ENCODE results near the gene TAF4. TPM values are rescaled to one million over a fixed set of nuclear protein-coding genes. Genes with fewer than 3 reads are reported as not detected.
A peak's percentile ranks its signal among the peaks of the same experiment; 100 is the strongest.

The TAF4 gene, protein sequence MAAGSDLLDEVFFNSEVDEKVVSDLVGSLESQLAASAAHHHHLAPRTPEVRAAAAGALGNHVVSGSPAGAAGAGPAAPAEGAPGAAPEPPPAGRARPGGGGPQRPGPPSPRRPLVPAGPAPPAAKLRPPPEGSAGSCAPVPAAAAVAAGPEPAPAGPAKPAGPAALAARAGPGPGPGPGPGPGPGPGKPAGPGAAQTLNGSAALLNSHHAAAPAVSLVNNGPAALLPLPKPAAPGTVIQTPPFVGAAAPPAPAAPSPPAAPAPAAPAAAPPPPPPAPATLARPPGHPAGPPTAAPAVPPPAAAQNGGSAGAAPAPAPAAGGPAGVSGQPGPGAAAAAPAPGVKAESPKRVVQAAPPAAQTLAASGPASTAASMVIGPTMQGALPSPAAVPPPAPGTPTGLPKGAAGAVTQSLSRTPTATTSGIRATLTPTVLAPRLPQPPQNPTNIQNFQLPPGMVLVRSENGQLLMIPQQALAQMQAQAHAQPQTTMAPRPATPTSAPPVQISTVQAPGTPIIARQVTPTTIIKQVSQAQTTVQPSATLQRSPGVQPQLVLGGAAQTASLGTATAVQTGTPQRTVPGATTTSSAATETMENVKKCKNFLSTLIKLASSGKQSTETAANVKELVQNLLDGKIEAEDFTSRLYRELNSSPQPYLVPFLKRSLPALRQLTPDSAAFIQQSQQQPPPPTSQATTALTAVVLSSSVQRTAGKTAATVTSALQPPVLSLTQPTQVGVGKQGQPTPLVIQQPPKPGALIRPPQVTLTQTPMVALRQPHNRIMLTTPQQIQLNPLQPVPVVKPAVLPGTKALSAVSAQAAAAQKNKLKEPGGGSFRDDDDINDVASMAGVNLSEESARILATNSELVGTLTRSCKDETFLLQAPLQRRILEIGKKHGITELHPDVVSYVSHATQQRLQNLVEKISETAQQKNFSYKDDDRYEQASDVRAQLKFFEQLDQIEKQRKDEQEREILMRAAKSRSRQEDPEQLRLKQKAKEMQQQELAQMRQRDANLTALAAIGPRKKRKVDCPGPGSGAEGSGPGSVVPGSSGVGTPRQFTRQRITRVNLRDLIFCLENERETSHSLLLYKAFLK
- 11.5 to 16.3 TPM (median 14.8 TPM) in 3 replicates for total RNA-seq
- long read RNA-seq, full-length matches to known transcripts: 2 of 3 reads
- long read RNA-seq, partial matches to known transcripts: 0 of 3 reads
- long read RNA-seq, other reads (novel, unspliced or antisense): 1 of 3 reads

DNA sequence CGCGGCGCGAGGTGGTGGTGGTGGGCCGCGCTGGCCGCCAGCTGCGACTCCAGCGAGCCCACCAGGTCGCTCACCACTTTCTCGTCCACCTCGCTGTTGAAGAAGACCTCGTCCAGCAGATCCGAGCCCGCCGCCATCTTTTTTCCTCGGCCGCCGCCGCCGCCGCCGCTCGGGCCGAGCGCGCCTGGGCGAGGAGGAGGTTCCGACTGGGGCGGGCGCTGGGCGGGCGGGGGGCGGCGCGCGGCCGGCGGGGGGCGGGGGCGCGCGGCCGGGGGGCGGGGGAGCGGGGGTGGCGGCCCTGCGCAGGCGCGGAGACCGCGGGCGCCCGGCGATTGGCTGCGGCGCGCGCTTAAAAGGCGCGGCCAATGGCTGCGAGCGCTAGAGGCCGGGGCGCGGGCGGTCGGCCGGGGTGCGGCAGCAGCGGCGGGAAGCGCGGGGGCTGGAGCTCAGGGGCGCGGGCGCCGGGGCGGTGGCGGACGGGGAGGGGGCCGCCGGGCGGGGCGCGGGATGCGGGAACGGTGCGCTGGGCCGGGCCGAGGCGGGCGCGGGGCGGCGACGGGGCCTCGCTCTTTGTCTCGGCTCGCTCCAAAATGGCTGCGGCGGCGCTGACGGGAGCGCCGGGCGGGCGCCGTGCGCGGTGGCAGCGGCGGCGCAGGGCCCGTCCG, at the start of gene TAF4:
TAF4 (minus strand) TSS at position 208 of the 665 bp plus-strand sequence; CDS start at position 137, 71 bp downstream.
- no peaks in the 10 kb centered on the region for H3K36me3 Mint-ChIP-seq (ENCODE audit: low read depth)
- peak; percentile 82 for DNase-seq (ENCODE audit: low spot score)
- no peaks in the 10 kb centered on the region for H3K27me3 Mint-ChIP-seq (ENCODE audit: low read depth)
- TF ChIP-seq, protein P1, sequence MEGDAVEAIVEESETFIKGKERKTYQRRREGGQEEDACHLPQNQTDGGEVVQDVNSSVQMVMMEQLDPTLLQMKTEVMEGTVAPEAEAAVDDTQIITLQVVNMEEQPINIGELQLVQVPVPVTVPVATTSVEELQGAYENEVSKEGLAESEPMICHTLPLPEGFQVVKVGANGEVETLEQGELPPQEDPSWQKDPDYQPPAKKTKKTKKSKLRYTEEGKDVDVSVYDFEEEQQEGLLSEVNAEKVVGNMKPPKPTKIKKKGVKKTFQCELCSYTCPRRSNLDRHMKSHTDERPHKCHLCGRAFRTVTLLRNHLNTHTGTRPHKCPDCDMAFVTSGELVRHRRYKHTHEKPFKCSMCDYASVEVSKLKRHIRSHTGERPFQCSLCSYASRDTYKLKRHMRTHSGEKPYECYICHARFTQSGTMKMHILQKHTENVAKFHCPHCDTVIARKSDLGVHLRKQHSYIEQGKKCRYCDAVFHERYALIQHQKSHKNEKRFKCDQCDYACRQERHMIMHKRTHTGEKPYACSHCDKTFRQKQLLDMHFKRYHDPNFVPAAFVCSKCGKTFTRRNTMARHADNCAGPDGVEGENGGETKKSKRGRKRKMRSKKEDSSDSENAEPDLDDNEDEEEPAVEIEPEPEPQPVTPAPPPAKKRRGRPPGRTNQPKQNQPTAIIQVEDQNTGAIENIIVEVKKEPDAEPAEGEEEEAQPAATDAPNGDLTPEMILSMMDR (IDR thresholded peaks at IDR 0.05): no peak
- no peaks in the 10 kb centered on the region for H3K9me3 Mint-ChIP-seq (ENCODE audit: low read depth)
- H3K27ac Mint-ChIP-seq (ENCODE audit: unreplicated experiment): peak within 1 kb of the TSS; percentile 92
- H3K4me3 Mint-ChIP-seq (ENCODE audit: unreplicated experiment): peak within 1 kb of the TSS; percentile 82
- peaks cover 28% of the 10 kb centered on the region for H3K4me1 Mint-ChIP-seq (ENCODE audit: low read depth)

DNA sequence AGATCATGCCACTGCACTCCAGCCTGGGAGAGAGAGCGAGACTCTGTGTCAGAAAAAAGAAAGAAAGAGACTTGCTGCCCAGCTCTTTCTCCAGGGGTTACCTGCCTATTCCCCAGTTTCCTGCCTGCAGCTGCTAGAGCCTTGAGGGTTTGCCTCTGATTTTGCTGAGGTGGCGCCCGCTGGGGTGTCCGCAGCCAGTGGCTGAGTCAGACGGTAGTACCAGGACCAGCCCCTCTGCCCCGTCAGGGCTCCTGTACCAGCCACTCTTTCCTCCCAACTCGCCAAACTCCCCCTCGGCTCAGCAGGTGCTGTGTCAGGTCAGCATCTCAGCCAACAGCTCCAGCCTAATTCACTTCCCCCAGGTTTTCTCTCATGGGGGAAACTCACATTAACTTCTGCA, 49.2 kb upstream of the TAF4 start:
- Mint-ChIP-seq H3K4me3 (ENCODE audit: unreplicated experiment) (no peak overlapping the region), H3K4me1 (ENCODE audit: low read depth) (peaks cover 4% of the 10 kb centered on the region), H3K27me3 (ENCODE audit: low read depth) (peaks cover 25% of the 10 kb centered on the region), H3K9me3 (ENCODE audit: low read depth) (peaks cover 11% of the 10 kb centered on the region), H3K27ac (ENCODE audit: unreplicated experiment) (no peak overlapping the region), H3K36me3 (ENCODE audit: low read depth) (peaks cover 3% of the 10 kb centered on the region)
- no peak for DNase-seq (ENCODE audit: low spot score)
- TF ChIP-seq, protein P1 (IDR thresholded peaks at IDR 0.05): no peak

DNA sequence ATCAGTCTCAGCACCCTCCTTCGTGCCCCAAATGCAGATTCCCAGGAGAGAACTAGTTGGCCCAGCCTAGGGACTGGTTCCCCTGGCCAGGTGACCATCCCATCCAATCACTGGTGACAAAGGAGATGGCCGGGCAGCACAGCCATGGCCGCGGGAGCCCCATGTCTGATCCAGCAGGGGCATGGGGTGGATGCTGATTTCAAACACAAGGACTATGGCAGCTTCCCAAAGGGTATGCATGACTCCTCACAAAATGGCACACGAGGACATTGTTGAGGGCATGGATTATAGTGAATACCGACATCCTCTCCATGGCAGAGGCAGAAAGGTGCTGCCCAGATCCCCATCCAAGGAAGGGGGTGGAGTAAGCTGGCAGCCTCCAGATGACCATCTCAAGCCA, 46.7 kb upstream of the TAF4 start:
- Mint-ChIP-seq H3K9me3 (ENCODE audit: low read depth) (peaks cover 25% of the 10 kb centered on the region), H3K27me3 (ENCODE audit: low read depth) (peaks cover 12% of the 10 kb centered on the region), H3K4me1 (ENCODE audit: low read depth) (no peaks in the 10 kb centered on the region), H3K27ac (ENCODE audit: unreplicated experiment) (no peak overlapping the region), H3K4me3 (ENCODE audit: unreplicated experiment) (no peak overlapping the region), H3K36me3 (ENCODE audit: low read depth) (peaks cover 10% of the 10 kb centered on the region)
- TF ChIP-seq, protein P1 (IDR thresholded peaks at IDR 0.05): no peak
- DNase-seq (ENCODE audit: low spot score): no peak

DNA sequence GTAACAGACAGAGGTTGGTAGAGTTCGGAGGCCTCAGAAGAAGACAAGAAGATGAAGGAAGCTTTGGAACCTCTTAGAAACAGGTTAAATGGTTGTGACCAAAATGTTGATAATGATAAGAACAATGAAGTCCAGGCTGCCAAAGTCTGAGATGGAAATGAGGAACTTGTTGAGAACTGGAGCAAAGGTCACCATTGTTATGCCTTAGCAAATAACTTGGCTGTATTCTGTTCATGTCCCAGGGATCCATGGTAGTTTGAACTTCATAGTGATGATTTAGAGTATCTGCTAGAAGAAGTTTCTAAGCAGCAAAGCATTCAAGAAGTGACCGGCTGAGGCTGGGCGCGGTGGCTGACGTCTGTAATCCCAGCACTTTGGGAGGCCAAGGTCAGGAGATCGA, 45.5 kb upstream of the TAF4 start:
- TF ChIP-seq, protein P1 (IDR thresholded peaks at IDR 0.05): no peak
- Mint-ChIP-seq H3K27ac (ENCODE audit: unreplicated experiment) (no peak overlapping the region), H3K4me1 (ENCODE audit: low read depth) (no peaks in the 10 kb centered on the region), H3K9me3 (ENCODE audit: low read depth) (peaks cover 25% of the 10 kb centered on the region), H3K4me3 (ENCODE audit: unreplicated experiment) (no peak overlapping the region), H3K36me3 (ENCODE audit: low read depth) (peaks cover 10% of the 10 kb centered on the region), H3K27me3 (ENCODE audit: low read depth) (peaks cover 7% of the 10 kb centered on the region)
- no peak for DNase-seq (ENCODE audit: low spot score)

Measured in chondrocyte (in vitro differentiated cells).